ENCODE data around the gene ICOSLG. TPM values are rescaled to one million over a fixed set of nuclear protein-coding genes. Genes with fewer than 3 reads are reported as not detected.
"Not testable (repeated sequence)": the region's sequence is repeated elsewhere in the genome, so short reads cannot be mapped to it uniquely, and the experiment has no call there.

The ICOSLG gene
- total RNA-seq, 1 donor from 2014 or later: 6.0 TPM

DNA sequence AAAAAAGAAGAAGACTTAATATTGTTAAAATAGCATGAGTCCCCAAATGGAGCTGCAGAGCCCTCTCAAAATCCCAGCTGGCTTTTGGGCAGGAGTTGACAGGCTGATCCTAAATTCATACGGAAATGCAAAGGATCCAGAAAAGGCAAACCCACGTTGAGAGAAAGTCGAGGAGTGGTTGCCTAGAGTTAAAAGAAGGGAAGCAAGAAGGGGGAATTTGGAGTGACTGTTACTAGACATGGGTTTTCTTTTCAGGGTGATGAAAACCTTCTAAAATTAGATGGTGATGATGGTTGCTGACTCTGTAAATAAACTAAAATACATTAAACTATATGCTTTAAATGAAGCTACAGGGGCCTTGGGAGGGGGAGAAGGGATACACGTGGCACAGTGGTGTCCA is 19.3 kb upstream of the ICOSLG start:
- no peak for DNase-seq (ENCODE audit: low spot score)
- peaks cover 2% of the 10 kb centered on the region for H3K27me3 Mint-ChIP-seq (ENCODE audit: low read depth)
- intact Hi-C loops (cut with micrococcal nuclease): no loop called here

DNA sequence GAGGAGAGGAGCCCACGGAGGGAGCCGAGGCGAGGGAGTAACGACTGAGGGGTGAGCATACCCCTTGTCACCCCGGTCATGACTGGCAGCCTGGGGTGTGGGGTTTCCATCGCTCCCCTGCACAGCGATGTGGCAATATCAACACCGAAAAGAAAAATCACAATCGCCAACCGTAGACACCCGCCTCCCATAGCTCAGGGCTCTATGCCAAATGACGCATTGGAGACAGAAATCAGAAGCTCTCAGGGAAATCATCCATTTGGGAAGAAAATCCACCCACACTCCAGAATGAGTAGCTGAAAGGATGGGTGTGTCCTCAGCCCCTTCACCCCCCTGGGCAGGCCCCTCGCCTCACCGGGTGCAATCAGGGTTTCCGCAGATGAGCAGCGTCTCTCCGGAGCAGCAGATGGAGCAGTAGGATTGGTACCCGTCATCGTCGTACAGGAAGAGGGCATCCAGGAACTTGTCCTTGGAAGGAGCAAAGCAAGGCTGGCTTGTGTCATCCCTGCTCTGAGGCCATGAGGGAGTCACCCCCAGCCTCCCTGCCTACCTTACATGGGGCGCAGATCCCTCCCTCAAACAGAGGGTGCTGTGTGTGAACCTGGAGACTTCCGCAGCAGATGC is 18.5 kb upstream of the ICOSLG start:
- DNase-seq (ENCODE audit: low spot score): no peak
- intact Hi-C loops (cut with micrococcal nuclease): no loop called here
- Mint-ChIP-seq H3K9me3 (no peaks in the 10 kb centered on the region), H3K27ac (no peak overlapping the region), H3K36me3 (ENCODE audit: low read depth) (no peaks in the 10 kb centered on the region), H3K27me3 (ENCODE audit: low read depth) (peaks cover 4% of the 10 kb centered on the region), H3K4me1 (ENCODE audit: low read depth) (no peaks in the 10 kb centered on the region), H3K4me3 (ENCODE audit: low read depth) (no peak overlapping the region)

More for the DNA sequence above, 19.3 kb upstream of the ICOSLG start:
- Mint-ChIP-seq H3K4me1 (ENCODE audit: low read depth) (no peaks in the 10 kb centered on the region), H3K9me3 (no peaks in the 10 kb centered on the region), H3K27ac (no peak overlapping the region), H3K36me3 (ENCODE audit: low read depth) (no peaks in the 10 kb centered on the region), H3K4me3 (ENCODE audit: low read depth) (no peak overlapping the region)

DNA sequence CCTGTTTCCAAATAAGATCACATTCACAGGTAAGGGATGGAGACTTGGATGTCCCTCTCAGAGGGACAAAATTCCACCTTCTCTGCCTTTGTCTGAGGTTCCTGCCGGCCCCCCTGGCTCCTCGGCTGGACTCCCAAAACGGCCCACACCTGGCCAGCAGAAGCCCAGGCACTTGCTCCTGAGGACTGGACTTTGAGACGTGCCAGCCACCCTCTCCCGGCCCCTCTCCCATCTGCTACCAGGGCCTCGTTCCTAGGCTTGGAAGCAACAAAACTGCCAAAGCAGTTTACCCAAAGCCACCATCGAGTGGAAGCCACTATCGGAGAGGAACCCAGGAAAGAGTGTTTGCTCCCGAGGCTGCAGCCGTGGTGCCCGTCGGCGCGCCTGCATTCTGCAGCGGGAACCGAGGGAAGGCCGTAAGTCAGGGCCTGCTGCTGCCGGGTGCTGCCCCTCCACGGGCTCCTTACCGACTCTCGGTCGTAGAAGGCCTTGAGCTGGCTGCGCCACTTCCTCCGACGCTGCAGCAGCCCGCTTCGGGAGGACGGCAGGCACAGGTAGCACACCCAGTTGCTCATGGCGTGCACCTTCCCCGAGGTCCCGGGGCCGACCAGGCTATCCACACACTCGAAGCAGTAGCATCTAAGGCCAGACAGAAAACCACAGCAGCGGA is 17.4 kb upstream of the ICOSLG start:
- no peak for DNase-seq (ENCODE audit: low spot score)
- Mint-ChIP-seq H3K4me3 (ENCODE audit: low read depth) (no peak overlapping the region), H3K27me3 (ENCODE audit: low read depth) (peaks cover 4% of the 10 kb centered on the region), H3K4me1 (ENCODE audit: low read depth) (no peaks in the 10 kb centered on the region), H3K27ac (no peak overlapping the region), H3K9me3 (no peaks in the 10 kb centered on the region), H3K36me3 (ENCODE audit: low read depth) (no peaks in the 10 kb centered on the region)
- intact Hi-C loops (cut with micrococcal nuclease): no loop called here

DNA sequence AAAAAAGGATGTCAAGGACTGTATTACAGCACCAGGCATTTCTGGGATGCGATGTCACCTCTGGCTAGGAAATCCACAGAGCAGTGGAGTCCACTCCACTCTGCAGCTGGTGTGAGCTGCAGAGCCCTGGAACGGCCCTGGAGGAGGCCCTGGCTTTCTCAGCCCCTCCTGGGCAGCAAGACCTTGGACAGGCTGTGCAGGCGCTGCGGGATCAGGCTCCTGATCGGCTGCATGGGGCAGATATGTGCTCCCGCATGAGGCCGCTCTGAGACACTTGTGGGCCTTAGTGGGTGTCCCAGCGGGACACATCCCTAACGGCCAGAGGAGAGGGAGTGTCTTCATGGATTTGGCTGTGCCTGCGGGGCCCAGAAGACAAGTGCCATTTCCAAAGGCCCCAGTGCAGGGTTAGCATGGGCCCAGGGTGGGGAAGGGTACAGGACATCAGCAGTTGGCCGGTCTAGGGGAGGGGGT is 14.8 kb upstream of the ICOSLG start:
- Mint-ChIP-seq H3K4me3 (ENCODE audit: low read depth) (no peak overlapping the region), H3K27me3 (ENCODE audit: low read depth) (peaks cover 4% of the 10 kb centered on the region), H3K36me3 (ENCODE audit: low read depth) (no peaks in the 10 kb centered on the region), H3K27ac (no peak overlapping the region), H3K9me3 (no peaks in the 10 kb centered on the region), H3K4me1 (ENCODE audit: low read depth) (no peaks in the 10 kb centered on the region)
- DNase-seq (ENCODE audit: low spot score): no peak
- intact Hi-C loops (cut with micrococcal nuclease): no loop called here

DNA sequence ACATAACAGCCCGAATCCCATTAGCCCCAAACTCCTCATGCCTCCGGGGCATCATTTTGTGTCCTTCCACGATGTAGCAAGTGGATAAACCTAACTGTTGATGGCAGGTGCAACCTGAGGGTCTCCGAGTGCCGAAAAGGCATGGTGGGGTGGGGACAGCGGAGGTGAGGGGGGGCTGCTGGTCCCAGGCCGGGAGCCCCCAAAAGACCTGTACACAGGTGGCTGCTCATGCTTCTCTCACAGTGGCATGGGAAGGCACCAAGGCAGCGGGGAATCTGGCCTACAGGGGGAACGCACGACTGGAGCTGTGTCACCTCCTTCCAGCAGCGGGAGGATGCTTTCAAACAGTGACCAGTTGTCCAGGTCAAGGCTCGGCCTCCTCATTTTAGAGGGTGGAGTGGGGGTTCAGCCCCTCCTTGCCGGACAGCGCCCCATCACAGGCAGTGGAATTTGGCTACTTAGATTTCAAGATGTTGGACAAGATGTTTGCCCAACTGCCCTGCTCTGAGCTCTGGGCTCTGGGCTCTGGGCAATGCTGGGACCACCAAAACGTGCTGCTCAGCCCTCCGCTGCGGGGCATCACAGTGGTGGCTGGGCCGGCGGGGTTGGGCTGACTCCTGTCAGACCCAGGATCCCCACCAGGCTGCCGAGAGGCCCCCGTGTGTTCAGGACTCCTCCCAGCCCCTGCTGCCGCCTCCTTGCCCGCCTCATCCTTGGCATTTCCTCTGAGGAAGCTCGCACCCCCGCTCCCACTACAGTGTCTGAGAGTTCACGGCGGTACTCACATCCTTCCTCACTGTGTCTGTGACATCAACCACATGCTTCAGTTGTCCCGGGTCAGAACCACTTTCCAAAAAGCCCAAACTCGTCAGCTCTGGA is 13.3 kb upstream of the ICOSLG start:
- Mint-ChIP-seq H3K27ac (no peak overlapping the region), H3K4me1 (ENCODE audit: low read depth) (no peaks in the 10 kb centered on the region), H3K36me3 (ENCODE audit: low read depth) (no peaks in the 10 kb centered on the region), H3K27me3 (ENCODE audit: low read depth) (peaks cover 2% of the 10 kb centered on the region), H3K4me3 (ENCODE audit: low read depth) (no peak overlapping the region), H3K9me3 (no peaks in the 10 kb centered on the region)
- intact Hi-C loops (cut with micrococcal nuclease): no loop called here
- no peak for DNase-seq (ENCODE audit: low spot score)

GRCh38 chr21:44249204-44250037 is 8.7 kb upstream of the ICOSLG start:
- DNase-seq (ENCODE audit: low spot score); H3K27ac Mint-ChIP-seq; H3K9me3 Mint-ChIP-seq; H3K4me3 Mint-ChIP-seq (ENCODE audit: low read depth); intact Hi-C loops (cut with micrococcal nuclease); H3K27me3 Mint-ChIP-seq (ENCODE audit: low read depth); H3K4me1 Mint-ChIP-seq (ENCODE audit: low read depth); H3K36me3 Mint-ChIP-seq (ENCODE audit: low read depth): not testable (repeated sequence)

GRCh38 chr21:44247904-44248303 is 7.2 kb upstream of the ICOSLG start:
- H3K4me1 Mint-ChIP-seq (ENCODE audit: low read depth); H3K27ac Mint-ChIP-seq; intact Hi-C loops (cut with micrococcal nuclease); DNase-seq (ENCODE audit: low spot score); H3K27me3 Mint-ChIP-seq (ENCODE audit: low read depth); H3K9me3 Mint-ChIP-seq; H3K36me3 Mint-ChIP-seq (ENCODE audit: low read depth); H3K4me3 Mint-ChIP-seq (ENCODE audit: low read depth): not testable (repeated sequence)

- H3K4me1 Mint-ChIP-seq (ENCODE audit: low read depth); intact Hi-C loops (cut with micrococcal nuclease); H3K27ac Mint-ChIP-seq; H3K9me3 Mint-ChIP-seq; H3K36me3 Mint-ChIP-seq (ENCODE audit: low read depth); H3K4me3 Mint-ChIP-seq (ENCODE audit: low read depth); DNase-seq (ENCODE audit: low spot score); H3K27me3 Mint-ChIP-seq (ENCODE audit: low read depth): not testable (repeated sequence)
Measured at GRCh38 chr21:44243980-44244379, 3.2 kb upstream of the ICOSLG start.

GRCh38 chr21:44241281-44241680 is 538 bp upstream of the ICOSLG start:
- DNase-seq (ENCODE audit: low spot score); H3K27me3 Mint-ChIP-seq (ENCODE audit: low read depth); H3K4me3 Mint-ChIP-seq (ENCODE audit: low read depth); H3K4me1 Mint-ChIP-seq (ENCODE audit: low read depth); H3K9me3 Mint-ChIP-seq; H3K36me3 Mint-ChIP-seq (ENCODE audit: low read depth); intact Hi-C loops (cut with micrococcal nuclease); H3K27ac Mint-ChIP-seq: not testable (repeated sequence)

- intact Hi-C loops (cut with micrococcal nuclease); H3K4me3 Mint-ChIP-seq (ENCODE audit: low read depth); H3K27ac Mint-ChIP-seq; H3K36me3 Mint-ChIP-seq (ENCODE audit: low read depth); H3K27me3 Mint-ChIP-seq (ENCODE audit: low read depth); H3K4me1 Mint-ChIP-seq (ENCODE audit: low read depth); DNase-seq (ENCODE audit: low spot score); H3K9me3 Mint-ChIP-seq: not testable (repeated sequence)
Measured at GRCh38 chr21:44240353-44240752, 390 bp downstream of the ICOSLG start.

GRCh38 chr21:44229561-44229960 is 11.2 kb downstream of the ICOSLG start:
- H3K27ac Mint-ChIP-seq; H3K27me3 Mint-ChIP-seq (ENCODE audit: low read depth); H3K4me1 Mint-ChIP-seq (ENCODE audit: low read depth); DNase-seq (ENCODE audit: low spot score); H3K36me3 Mint-ChIP-seq (ENCODE audit: low read depth); intact Hi-C loops (cut with micrococcal nuclease); H3K4me3 Mint-ChIP-seq (ENCODE audit: low read depth); H3K9me3 Mint-ChIP-seq: not testable (repeated sequence)

DNA sequence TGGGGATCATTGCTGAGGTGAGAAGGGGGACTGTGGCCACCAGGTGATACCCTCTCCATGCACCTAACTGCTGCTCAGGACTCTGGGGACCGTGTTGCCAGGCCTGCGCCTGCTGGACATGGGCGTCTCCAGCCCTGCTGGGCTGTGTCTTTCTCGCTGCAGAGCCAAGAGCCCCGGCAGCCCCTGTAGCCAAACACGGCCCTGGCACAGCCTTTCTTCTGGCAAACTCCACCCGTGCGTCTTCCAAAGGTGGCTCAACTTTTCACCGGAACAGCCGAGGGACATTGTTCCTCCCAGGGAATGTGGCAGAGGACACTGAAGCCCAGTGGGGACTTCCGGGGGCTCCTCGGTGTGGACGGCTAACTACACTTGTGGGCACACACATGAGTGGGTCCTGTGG is 12.6 kb downstream of the ICOSLG start:
- H3K4me3 Mint-ChIP-seq (ENCODE audit: low read depth); H3K36me3 Mint-ChIP-seq (ENCODE audit: low read depth); H3K4me1 Mint-ChIP-seq (ENCODE audit: low read depth); intact Hi-C loops (cut with micrococcal nuclease); H3K27ac Mint-ChIP-seq; H3K9me3 Mint-ChIP-seq; DNase-seq (ENCODE audit: low spot score); H3K27me3 Mint-ChIP-seq (ENCODE audit: low read depth): not testable (repeated sequence)
